GM18951 (cell line): Measurements from ENCODE around the gene TMPRSS11A.

Source experiments
- POLR2A ChIP-seq: IDR thresholded peaks from 4 replicates; pipeline ENCODE4 v1.6.1; 2011; ENCODE audit warnings: mild to moderate bottlenecking; ENCODE audit not compliant: insufficient read length, insufficient read depth; ENCODE audit errors: extremely low read depth
- in situ Hi-C: fragments of 300-500 bp; cut with MboI; formaldehyde crosslinking; loops from one replicate; pipeline ENCODE4 v1.12.0; 2022; ENCODE audit warnings: low sequenced_read_pairs, mixed read lengths, inconsistent platforms; ENCODE audit not compliant: unreplicated experiment

The TMPRSS11A gene

GRCh38 chr4:67933038-67933437 is 30.3 kb downstream of the TMPRSS11A start:
- in situ Hi-C loops = no loop called here
- no peak for TF ChIP-seq POLR2A

- TF ChIP-seq POLR2A = no peak
Observed at GRCh38 chr4:67931256-67931655, 32.0 kb downstream of the TMPRSS11A start.

DNA sequence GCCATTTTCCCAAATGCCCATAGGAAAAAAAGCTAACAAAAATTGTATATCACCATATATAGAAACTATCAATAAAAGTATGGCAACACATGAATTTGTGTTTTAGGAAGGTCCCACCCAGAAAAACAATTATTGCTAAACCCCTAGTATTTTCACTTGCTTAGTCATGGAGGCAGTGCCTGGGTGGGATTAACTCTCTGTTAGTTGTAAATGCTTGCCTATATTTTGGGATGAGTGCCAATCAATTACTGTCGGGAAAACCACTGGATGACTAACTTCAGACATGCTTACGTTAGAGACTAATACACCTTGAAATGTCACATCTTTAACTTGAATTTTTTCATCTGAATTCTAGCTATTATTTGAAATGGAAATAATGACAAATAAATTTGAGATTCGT is 33.9 kb downstream of the TMPRSS11A start:
- no peak for TF ChIP-seq POLR2A

More at GRCh38 chr4:67931256-67931655, 32.0 kb downstream of the TMPRSS11A start:
- in situ Hi-C loops = no loop called here

DNA sequence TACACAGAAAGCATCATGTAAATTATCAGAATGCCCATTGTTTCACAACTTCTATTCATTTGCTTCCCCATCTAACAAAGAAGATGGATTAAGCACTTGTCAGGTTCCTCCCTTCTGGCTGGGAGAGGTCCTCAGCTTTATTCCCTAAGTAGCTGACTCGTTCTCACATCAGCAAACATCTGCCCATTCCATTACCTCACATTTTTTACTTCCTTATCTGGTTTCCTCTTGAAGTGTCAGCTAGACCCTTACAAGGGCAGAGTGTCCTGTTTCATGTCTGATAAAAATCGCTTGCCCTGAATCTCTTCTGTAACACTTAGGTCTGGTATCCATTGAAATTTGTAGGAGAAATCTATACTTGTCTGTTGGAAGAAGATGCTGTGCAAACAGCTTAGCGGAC is 34.7 kb downstream of the TMPRSS11A start:
- TF ChIP-seq POLR2A = no peak
- in situ Hi-C loops = no loop called here

More for the DNA sequence above, 33.9 kb downstream of the TMPRSS11A start:
- in situ Hi-C loops = no loop called here

- in situ Hi-C loops = no loop called here
- TF ChIP-seq POLR2A = no peak
Observed at GRCh38 chr4:67927251-67927650, 36.0 kb downstream of the TMPRSS11A start.

GRCh38 chr4:67926485-67926884 is 36.8 kb downstream of the TMPRSS11A start:
- in situ Hi-C loops = no loop called here
- no peak for TF ChIP-seq POLR2A

DNA sequence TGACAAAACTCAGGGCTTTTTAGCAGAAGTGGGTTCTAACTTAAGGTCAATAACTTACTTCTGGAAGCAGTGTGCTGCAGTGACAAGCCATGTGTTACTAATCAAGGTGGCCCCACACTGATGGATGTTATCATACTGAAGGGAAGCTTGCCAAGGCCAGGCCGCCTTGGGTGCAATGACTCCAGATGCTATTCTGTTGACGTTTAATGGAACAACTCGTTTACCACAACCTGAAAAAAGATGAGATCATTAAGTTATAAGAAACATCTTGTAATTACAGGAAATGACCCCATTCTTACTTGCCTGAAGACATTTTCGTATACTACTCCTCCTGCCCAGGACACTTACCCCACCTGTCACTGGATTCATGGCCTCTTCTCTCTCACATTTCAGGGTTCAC is 40.6 kb downstream of the TMPRSS11A start:
- in situ Hi-C loops = loop anchor here (25.0 kb wide), 1 partner anchor 360 kb away; the partner anchor contains the start of gene STAP1
- TF ChIP-seq POLR2A = no peak

DNA sequence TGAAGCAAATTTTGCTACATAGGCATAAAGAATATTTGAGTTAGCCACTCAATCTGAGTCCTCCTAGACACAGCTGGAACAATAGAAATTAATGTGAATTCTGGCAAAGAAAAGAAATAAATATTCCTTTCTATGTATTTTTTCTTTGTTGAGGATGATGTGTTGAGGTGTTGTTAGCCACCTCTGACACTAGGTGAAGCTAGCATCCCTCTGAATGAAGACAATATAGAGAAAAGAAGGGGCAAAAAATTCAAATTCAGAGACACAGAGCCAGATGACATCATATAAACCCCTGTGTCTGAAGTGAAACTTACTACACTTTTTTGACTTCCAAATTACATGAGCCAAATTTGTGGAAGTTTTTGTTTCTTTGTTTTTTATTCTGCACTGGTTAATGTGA is 44.9 kb downstream of the TMPRSS11A start:
- in situ Hi-C loops = loop anchor here (25.0 kb wide), 1 partner anchor 356 kb away; the partner anchor contains the start of gene STAP1
- TF ChIP-seq POLR2A = no peak

- in situ Hi-C loops = loop anchor here (25.0 kb wide), 1 partner anchor 353 kb away; the partner anchor contains the start of gene STAP1
- no peak for TF ChIP-seq POLR2A
Observed at GRCh38 chr4:67915400-67915966, 47.8 kb downstream of the TMPRSS11A start.

DNA sequence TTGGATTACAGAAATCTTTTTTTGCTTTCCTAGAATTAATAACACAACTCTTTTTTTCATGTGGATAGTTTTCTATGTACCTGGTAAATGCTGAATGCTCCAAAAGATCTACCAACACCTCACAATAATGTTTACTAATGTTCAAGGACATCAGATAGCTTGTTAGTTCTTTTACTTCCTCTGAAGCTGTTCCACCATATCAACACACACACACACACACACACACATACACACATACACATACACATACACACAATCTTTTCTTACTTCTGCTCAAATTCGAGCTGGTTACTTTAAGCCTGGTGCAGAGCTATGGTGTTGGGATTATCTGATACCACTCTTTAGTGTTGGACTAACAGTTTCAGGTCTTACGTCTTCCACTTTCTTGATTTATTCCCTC is 51.2 kb downstream of the TMPRSS11A start:
- in situ Hi-C loops = loop anchor here (25.0 kb wide), 1 partner anchor 350 kb away; the partner anchor contains the start of gene STAP1
- TF ChIP-seq POLR2A = no peak

DNA sequence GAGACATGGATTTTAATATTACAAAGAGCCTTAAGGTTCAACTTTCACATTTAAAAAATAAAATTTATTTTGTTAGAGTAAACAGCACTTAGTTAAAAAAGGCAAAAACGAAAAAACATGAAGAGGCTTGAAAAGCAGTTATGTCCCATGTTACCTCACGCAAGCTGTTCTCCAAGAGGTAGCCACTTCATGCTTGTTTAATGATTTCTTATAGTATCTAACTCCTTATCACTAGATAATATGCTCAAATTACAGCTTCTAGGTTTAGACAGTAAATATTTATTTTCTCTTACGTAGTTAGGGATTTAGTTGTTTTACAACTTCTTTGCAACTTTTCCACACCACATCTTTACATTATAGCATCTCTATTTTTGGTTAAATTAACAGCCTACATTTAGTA is 51.7 kb downstream of the TMPRSS11A start:
- in situ Hi-C loops = loop anchor here (25.0 kb wide), 1 partner anchor 349 kb away; the partner anchor contains the start of gene STAP1

DNA sequence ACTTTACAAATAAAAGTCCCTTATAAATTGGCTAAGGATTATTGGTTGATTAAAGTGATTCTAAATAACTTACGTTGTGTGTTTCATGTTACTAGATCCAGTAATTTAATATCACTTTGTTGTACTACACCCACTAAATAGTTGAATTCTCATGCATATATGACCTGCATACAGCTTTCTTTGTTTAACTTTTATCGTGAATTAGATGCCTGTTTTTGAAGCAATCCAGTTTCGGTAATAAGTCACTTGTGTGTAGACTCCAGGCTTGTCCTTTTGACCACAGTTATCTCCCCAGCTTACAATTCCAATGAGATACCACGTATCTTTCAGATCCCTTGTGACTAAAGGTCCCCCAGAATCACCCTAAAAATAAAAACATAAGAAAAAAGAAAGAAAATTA is 52.2 kb downstream of the TMPRSS11A start:
- TF ChIP-seq POLR2A = no peak
- in situ Hi-C loops = loop anchor here (25.0 kb wide), 1 partner anchor 349 kb away; the partner anchor contains the start of gene STAP1

More for the DNA sequence above, 51.7 kb downstream of the TMPRSS11A start:
- no peak for TF ChIP-seq POLR2A

GRCh38 chr4:67910585-67910905 is 52.7 kb downstream of the TMPRSS11A start:
- in situ Hi-C loops = loop anchor here (25.0 kb wide), 1 partner anchor 348 kb away; the partner anchor contains the start of gene STAP1
- no peak for TF ChIP-seq POLR2A

DNA sequence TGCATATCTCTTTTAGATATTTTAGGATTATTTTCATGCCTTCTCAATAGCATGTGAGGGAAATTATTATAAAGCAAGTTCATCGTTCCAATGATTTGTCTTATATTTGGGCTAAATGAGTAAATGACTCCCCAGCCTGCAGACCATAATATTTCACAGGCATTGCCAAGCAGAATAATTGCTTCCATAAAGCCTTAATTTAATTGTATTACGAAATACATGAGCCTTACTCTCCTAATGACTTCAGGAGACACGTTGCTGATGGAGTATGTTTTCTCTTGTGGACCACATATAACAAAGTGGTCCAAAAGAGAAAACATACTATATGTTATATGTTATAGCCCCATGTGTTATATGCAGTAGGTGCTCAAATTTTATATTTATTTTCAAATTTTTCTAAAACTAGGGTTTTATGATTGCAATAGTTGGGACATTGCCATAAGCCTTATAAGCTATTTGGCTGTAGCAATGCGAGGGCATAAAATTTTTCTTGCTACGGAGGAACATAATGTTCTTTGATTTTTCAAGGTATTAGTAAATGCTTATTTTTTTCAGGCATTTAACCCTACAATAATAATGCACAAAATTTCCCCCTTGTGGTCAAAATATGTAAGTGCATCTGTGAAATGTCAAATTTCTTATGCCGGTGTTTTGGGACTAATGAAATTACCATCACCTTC is 53.2 kb downstream of the TMPRSS11A start:
- TF ChIP-seq POLR2A = no peak
- in situ Hi-C loops = loop anchor here (25.0 kb wide), 1 partner anchor 348 kb away; the partner anchor contains the start of gene STAP1
